ENCODE results near the gene ISG20L2. TPM values are rescaled to one million over a fixed set of nuclear protein-coding genes. Genes with fewer than 3 reads are reported as not detected.

Gene ISG20L2
- total RNA-seq, 3 donors from 2014 or later = 27.8 to 33.0 (median 31.0) TPM

DNA sequence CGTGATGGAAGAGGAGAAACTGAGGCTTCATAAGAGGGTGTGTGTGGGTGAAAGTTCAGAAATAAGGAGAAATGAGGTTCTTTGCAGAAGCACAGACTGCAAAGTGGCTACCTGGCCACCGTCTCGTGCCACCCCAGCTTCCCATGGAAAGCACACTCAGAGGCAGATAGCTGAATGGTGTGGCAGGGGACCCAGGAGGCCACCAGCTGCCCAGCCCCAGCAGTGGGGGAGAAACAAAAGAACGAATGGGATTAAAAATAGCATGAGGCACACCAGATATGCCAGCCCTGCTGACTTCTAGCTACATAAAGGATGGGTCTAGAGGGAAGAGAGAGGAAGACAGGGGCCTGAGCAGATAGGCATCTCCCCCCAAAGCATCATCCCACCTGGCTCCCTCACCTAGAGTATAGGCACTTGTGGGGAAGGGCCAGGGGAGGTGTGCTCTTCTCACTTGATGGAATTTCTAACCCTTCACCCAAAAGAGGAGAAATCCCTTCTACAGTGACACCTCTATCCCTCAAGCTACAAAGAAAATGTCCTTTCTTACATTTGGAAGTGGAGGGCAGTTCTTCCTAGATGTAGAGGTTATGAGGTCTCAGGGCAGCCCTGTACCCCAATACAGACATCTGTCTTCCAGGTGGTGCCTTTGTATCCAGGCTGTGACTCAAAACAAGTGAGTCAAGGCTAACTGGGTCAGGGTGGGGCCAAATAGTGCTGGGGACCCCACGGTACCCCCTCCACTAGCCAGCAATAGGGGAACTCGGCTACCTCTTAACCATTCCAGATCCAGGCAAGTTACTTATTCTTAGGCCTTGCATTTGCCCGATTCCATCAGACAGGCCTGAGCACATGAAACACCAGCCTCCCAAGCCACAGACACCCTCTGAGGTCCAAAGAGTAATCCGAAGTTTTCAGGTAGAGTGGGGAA, 19.4 kb upstream of the ISG20L2 start:
- intact Hi-C loops (cut with DNase I, micrococcal nuclease) = no loop called here
- no peak for TF ChIP-seq CTCF (IDR thresholded peaks at IDR 0.05)
- Histone ChIP-seq H3K4me1 (ENCODE audit: low read depth) (peaks cover 48% of the 10 kb centered on the region), H3K36me3 (ENCODE audit: low read depth) (peaks cover 7% of the 10 kb centered on the region), H3K9me3 (no peaks in the 10 kb centered on the region), H3K4me3 (no peak overlapping the region)
- no peak for ATAC-seq
- DNase-seq = no peak

- intact Hi-C loops (cut with DNase I, micrococcal nuclease) = no loop called here
- no peak for TF ChIP-seq CTCF (IDR thresholded peaks at IDR 0.05)
- DNase-seq (peak; percentile 88 to 94 (median 90)), ATAC-seq (peak; percentile 48)
- H3K4me1 ChIP-seq (ENCODE audit: low read depth) = peaks cover 41% of the 10 kb centered on the region
- H3K9me3 ChIP-seq = no peaks in the 10 kb centered on the region
- peaks cover 7% of the 10 kb centered on the region for H3K36me3 ChIP-seq (ENCODE audit: low read depth)
- no peak overlapping the region for H3K4me3 ChIP-seq
Observed at GRCh38 chr1:156746728-156747631, 18.4 kb upstream of the ISG20L2 start.

DNA sequence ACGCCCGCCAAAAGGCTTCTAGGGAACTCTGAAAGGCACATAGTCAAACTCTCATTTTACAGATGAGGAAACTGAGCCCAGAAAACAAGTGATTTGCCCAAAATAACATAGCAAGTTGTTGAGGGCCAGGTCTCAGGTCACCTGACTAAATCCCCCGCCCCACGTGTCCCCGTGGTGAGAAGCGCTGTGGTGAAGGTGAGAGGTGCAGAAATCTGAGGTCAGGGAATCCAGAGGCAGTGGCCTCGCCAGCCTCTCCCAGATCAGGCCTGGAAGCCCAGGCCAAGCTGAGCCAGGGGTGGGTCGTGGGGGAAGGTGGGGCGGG, 17.8 kb upstream of the ISG20L2 start:
- ATAC-seq (no peak), DNase-seq (no peak)
- intact Hi-C loops (cut with DNase I, micrococcal nuclease) = no loop called here
- no peaks in the 10 kb centered on the region for H3K9me3 ChIP-seq
- no peak overlapping the region for H3K4me3 ChIP-seq
- TF ChIP-seq CTCF (IDR thresholded peaks at IDR 0.05) = no peak
- peaks cover 7% of the 10 kb centered on the region for H3K36me3 ChIP-seq (ENCODE audit: low read depth)
- H3K4me1 ChIP-seq (ENCODE audit: low read depth) = peaks cover 45% of the 10 kb centered on the region

GRCh38 chr1:156745881-156746280, 17.3 kb upstream of the ISG20L2 start:
- no peak for ATAC-seq
- Histone ChIP-seq H3K36me3 (ENCODE audit: low read depth) (peaks cover 7% of the 10 kb centered on the region), H3K9me3 (no peaks in the 10 kb centered on the region), H3K4me3 (no peak overlapping the region), H3K4me1 (ENCODE audit: low read depth) (peaks cover 46% of the 10 kb centered on the region)
- no peak for DNase-seq
- intact Hi-C loops (cut with DNase I, micrococcal nuclease) = no loop called here
- no peak for TF ChIP-seq CTCF (IDR thresholded peaks at IDR 0.05)

- Histone ChIP-seq H3K4me1 (ENCODE audit: low read depth) (peaks cover 45% of the 10 kb centered on the region), H3K9me3 (no peaks in the 10 kb centered on the region), H3K36me3 (ENCODE audit: low read depth) (peaks cover 7% of the 10 kb centered on the region), H3K4me3 (no peak overlapping the region)
- no peak for ATAC-seq
- DNase-seq = peak in 1 of 3 donors; percentile 40
- intact Hi-C loops (cut with DNase I, micrococcal nuclease) = no loop called here
- no peak for TF ChIP-seq CTCF (IDR thresholded peaks at IDR 0.05)
Observed at GRCh38 chr1:156744786-156745419, 16.3 kb upstream of the ISG20L2 start.

Data from mucosa of descending colon (tissue), 3 donors.